Esophagus muscularis mucosa (tissue), 4 donors: ENCODE measurements around the gene AUH. TPM values are rescaled to one million over a fixed set of nuclear protein-coding genes. Genes with fewer than 3 reads are reported as not detected.
A peak's percentile ranks its signal among the peaks of the same experiment; 100 is the strongest.

Experiments
- DNase-seq: peaks from one replicate; pipeline ENCODE4 v3.0.0-alpha.2; 2017; ENCODE audit errors: extremely low spot score
- H3K27ac ChIP-seq, 4 donors: fragments of 200-600 bp; sonication (generic); replicated peaks in 1 of 4; 1 replicate in 3 of 4; 2 replicates in 1 of 4; pipeline ENCODE4 v1.5.1; 2016 to 2019; ENCODE audit warnings: mild to moderate bottlenecking in 1 of 4
- H3K27me3 ChIP-seq, 4 donors: fragments of 200-600 bp; sonication (generic); one replicate each; pipeline versions ENCODE4 v1.5.1 to v1.6.0; 2016 to 2019
- H3K36me3 ChIP-seq, 4 donors: fragments of 200-600 bp; sonication (generic); one replicate each; pipeline ENCODE4 v1.5.1; 2016 to 2019
- H3K4me1 ChIP-seq, 4 donors: fragments of 200-600 bp; sonication (generic); one replicate each; pipeline ENCODE4 v1.5.1; 2016 to 2019
- H3K4me3 ChIP-seq, 4 donors: fragments of 200-600 bp; sonication (generic); 1 replicate in 2 of 4; 2 replicates in 2 of 4; pipeline ENCODE4 v1.5.1; 2016 to 2019; ENCODE audit warnings: mild to moderate bottlenecking in 4 of 4, moderate library complexity in 1 of 4
- H3K9me3 ChIP-seq, 4 donors: fragments of 200-600 bp; sonication (generic); 1 replicate in 3 of 4; 2 replicates in 1 of 4; pipeline ENCODE4 v1.5.1; 2016 to 2019
- CTCF ChIP-seq, 3 experiments: fragments of 200-600 bp in 2 of 3; fragments of 450-650 bp in 1 of 3; sonication (generic) in 2 of 3; IDR thresholded peaks; one replicate each; pipeline ENCODE4 v1.5.1; 2017 to 2019; ENCODE audit warnings: antibody characterized with exemption in 3 of 3, mild to moderate bottlenecking in 2 of 3, moderate library complexity in 1 of 3
- EP300 ChIP-seq: sonication (generic); formaldehyde crosslinking; IDR thresholded peaks from one replicate; pipeline ENCODE4 v1.6.1; 2017; ENCODE audit warnings: antibody characterized with exemption
- POLR2A ChIP-seq: fragments of 450-650 bp; IDR thresholded peaks from one replicate; pipeline ENCODE4 v1.6.1; 2017; ENCODE audit warnings: antibody characterized with exemption, moderate library complexity, mild to moderate bottlenecking, low read depth
- POLR2AphosphoS5 ChIP-seq, 2 donors: sonication (generic); formaldehyde crosslinking; IDR thresholded peaks; one replicate each; pipeline ENCODE4 v1.6.1; 2017; ENCODE audit warnings: antibody characterized with exemption in 2 of 2
- WGBS: methylation state at CpG from one replicate; pipeline ENCODE4 v1.1.5; 2018; 5-methylcytosine and 5-hydroxymethylcytosine counted together
- intact Hi-C: fragments of 100-400 bp; cut with DNase I; formaldehyde crosslinking; loops from one replicate; pipeline ENCODE4 v1.15.1; 2023
- total RNA-seq, 4 donors: library from RNA; depleted of rRNA; stranded (reverse); fragments of >200 nt; gene quantifications; one replicate each; pipeline versions ENCODE4 v1.1.0 to v1.2.1, GENCODE V29; 2016

Gene AUH
- total RNA-seq, 4 donors from 2014 or later, result 17.7 to 29.9 (median 22.3) TPM

DNA sequence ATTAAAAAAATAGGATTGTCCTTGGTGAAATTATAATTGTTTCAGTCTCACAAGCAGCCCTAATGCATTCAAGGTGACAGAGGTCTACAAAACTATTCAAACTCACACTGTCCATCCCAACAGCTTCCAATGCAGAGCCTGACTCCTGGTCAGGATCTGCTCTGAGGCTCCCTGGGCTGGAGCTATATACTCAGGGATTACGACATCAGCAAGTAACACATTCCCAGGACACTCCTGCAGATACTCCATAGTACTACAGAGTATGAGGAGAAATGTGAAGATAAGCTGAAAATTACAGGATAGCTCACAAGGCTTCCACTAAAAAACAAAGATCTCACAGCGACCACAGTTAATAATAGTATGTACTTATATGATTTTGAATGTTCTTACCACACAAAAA lies 130.1 kb downstream of the AUH start:
- no peaks in the 10 kb centered on the region for H3K4me1 ChIP-seq
- H3K27me3 ChIP-seq, result no peaks in the 10 kb centered on the region
- no peak overlapping the region for H3K4me3 ChIP-seq
- H3K36me3 ChIP-seq, result no peaks in the 10 kb centered on the region
- no peak for DNase-seq
- H3K27ac ChIP-seq, result no peak overlapping the region
- TF ChIP-seq POLR2AphosphoS5 (IDR thresholded peaks at IDR 0.05) (no peak), POLR2A (no peak), EP300 (no peak), CTCF (IDR thresholded peaks at IDR 0.05) (no peak)
- intact Hi-C loops, result no loop called here
- 92% methylated on average over 2 of the region's 2 CpGs for WGBS
- no peaks in the 10 kb centered on the region for H3K9me3 ChIP-seq

DNA sequence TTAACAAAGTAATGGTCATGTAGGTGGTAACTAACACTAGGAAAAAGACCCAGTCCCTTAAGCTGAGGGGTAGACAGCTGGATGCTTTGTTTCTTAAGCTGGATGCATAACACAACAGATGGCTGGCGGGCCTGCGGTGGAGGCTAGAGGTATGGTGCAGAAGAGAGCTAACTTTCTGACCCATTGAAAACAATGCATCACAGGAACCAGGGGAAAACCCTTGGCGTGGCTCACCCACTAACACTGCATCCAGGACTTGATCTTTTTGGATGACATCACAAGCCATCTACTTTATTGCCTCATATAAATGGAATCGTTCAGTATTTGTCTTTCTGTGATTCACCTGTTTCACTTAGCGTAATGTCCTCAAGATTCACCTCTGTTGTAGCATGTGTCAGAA lies 138.7 kb downstream of the AUH start:
- H3K4me1 ChIP-seq, result peaks cover 0 to 15% (median 10%) of the 10 kb centered on the region in 4 donors
- WGBS, result 91% methylated on average over 5 of the region's 5 CpGs
- TF ChIP-seq POLR2AphosphoS5 (IDR thresholded peaks at IDR 0.05), result no peak
- no peak for TF ChIP-seq CTCF (IDR thresholded peaks at IDR 0.05)
- TF ChIP-seq EP300, result no peak
- no peak for TF ChIP-seq POLR2A
- H3K9me3 ChIP-seq, result no peaks in the 10 kb centered on the region
- peaks cover 0 to 23% (median 14%) of the 10 kb centered on the region in 4 donors for H3K36me3 ChIP-seq
- H3K4me3 ChIP-seq, result no peak overlapping the region
- intact Hi-C loops, result no loop called here
- no peaks in the 10 kb centered on the region for H3K27me3 ChIP-seq
- no peak for DNase-seq
- H3K27ac ChIP-seq, result no peak overlapping the region

DNA sequence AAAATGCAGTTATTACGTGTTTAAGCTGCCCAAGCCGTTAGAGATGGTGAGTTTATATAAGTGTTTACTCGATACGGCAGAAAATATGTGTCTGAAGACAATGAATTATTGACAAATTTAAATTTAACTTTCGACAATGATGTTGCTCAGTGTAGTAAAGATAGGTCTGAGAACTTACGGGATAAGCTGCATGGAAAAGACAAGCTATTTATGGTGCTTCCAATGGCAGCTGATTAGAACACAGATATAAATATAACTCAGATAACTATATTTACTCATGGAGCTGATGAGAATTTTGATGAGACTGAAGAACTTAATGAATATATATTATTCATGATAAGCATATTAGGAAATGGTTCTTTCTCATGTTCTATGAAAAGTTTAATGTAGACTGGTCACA lies 139.3 kb downstream of the AUH start:
- 93% methylated on average over 6 of the region's 6 CpGs for WGBS
- intact Hi-C loops, result no loop called here
- DNase-seq, result no peak
- Histone ChIP-seq H3K27me3 (no peaks in the 10 kb centered on the region), H3K4me3 (no peak overlapping the region), H3K4me1 (peaks cover 0 to 15% (median 10%) of the 10 kb centered on the region in 4 donors), H3K9me3 (no peaks in the 10 kb centered on the region), H3K36me3 (peaks cover 0 to 27% (median 15%) of the 10 kb centered on the region in 4 donors), H3K27ac (no peak overlapping the region)
- TF ChIP-seq EP300, result no peak
- TF ChIP-seq CTCF (IDR thresholded peaks at IDR 0.05), result no peak
- no peak for TF ChIP-seq POLR2AphosphoS5 (IDR thresholded peaks at IDR 0.05)

DNA sequence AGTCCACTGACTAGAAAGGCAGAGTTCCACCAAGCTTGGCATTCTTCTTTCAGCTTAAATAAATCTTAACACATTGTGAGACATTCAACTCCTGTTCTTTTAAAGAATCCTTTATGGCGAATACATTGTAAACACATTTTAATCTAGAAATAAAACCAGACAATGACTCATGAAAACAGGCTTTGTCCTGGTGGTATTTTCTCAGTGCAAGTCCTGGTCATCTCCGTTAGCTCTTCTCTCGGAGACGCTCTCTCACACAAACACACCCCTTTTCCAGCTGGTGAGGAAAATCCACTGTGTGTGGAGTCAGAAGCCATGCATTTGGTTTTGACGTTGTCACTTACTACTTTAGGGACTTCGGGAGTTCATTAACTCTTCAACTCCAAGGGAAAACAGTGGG lies 140.4 kb downstream of the AUH start:
- WGBS, result 50% methylated on average over 6 of the region's 6 CpGs
- DNase-seq, result no peak
- peaks cover 0 to 15% (median 10%) of the 10 kb centered on the region in 4 donors for H3K4me1 ChIP-seq
- H3K36me3 ChIP-seq, result peaks cover 0 to 27% (median 16%) of the 10 kb centered on the region in 4 donors
- H3K4me3 ChIP-seq, result no peak overlapping the region
- no peaks in the 10 kb centered on the region for H3K9me3 ChIP-seq
- intact Hi-C loops, result no loop called here
- no peaks in the 10 kb centered on the region for H3K27me3 ChIP-seq
- TF ChIP-seq EP300 (no peak), POLR2AphosphoS5 (IDR thresholded peaks at IDR 0.05) (no peak), POLR2A (no peak), CTCF (IDR thresholded peaks at IDR 0.05) (no peak)
- peak overlapping the region in 3 of 4 donors; percentile 40 to 64 (median 61) for H3K27ac ChIP-seq

GRCh38 chr9:91220491-91221135 lies 141.1 kb downstream of the AUH start:
- H3K4me1 ChIP-seq, result peaks cover 0 to 15% (median 10%) of the 10 kb centered on the region in 4 donors
- H3K27me3 ChIP-seq, result no peaks in the 10 kb centered on the region
- WGBS, result 71% methylated on average over 12 of the region's 12 CpGs
- no peaks in the 10 kb centered on the region for H3K9me3 ChIP-seq
- intact Hi-C loops, result no loop called here
- H3K27ac ChIP-seq, result peak overlapping the region in 3 of 4 donors; percentile 40 to 64 (median 61)
- peaks cover 0 to 27% (median 16%) of the 10 kb centered on the region in 4 donors for H3K36me3 ChIP-seq
- TF ChIP-seq POLR2AphosphoS5 (IDR thresholded peaks at IDR 0.05) (no peak), POLR2A (no peak), CTCF (IDR thresholded peaks at IDR 0.05) (no peak), EP300 (no peak)
- no peak for DNase-seq
- no peak overlapping the region for H3K4me3 ChIP-seq
